Naive thymus-derived CD4-positive, alpha-beta T cell (primary cell): ENCODE data around the gene OSBPL5. TPM values are rescaled to one million over a fixed set of nuclear protein-coding genes. Genes with fewer than 3 reads are reported as not detected.

Experiments
- ATAC-seq: fragments of 150-1000 bp; cut with Tn5 transposase; 2 replicates; pipeline ENCODE4 v1.10.0; 2021; ENCODE audit warnings: mild to moderate bottlenecking, moderate library complexity
- CTCF ChIA-PET: fragments of 350-600 bp; sonication (Branson Sonifier 250); formaldehyde crosslinking; loops from one replicate; lab custom pipeline; 2021; ENCODE audit warnings: antibody characterized with exemption; lab: Charles Lee
- POLR2A ChIA-PET: fragments of 350-600 bp; sonication (Branson Sonifier 250); formaldehyde crosslinking; loops from one replicate; lab custom pipeline; 2021; ENCODE audit warnings: antibody characterized with exemption, inconsistent platforms; lab: Charles Lee
- DNase-seq, 9 donors: peaks; one replicate each; pipeline versions ENCODE4 v3.0.0 to v3.0.0-alpha.2; 2020 to 2022; ENCODE audit warnings: mixed read lengths in 1 of 9
- H3K27ac ChIP-seq: one replicate; pipeline ENCODE4 v1.7.0; 2013; ENCODE audit warnings: mild to moderate bottlenecking, low read depth, low read length, moderate library complexity
- H3K27me3 ChIP-seq, 2 donors: one replicate each; pipeline ENCODE4 v1.7.0; 2013; ENCODE audit warnings: low read length in 2 of 2, mild to moderate bottlenecking in 2 of 2, moderate library complexity in 2 of 2; ENCODE audit not compliant: control insufficient read depth in 2 of 2, insufficient read depth in 2 of 2
- H3K36me3 ChIP-seq, 3 experiments: 1 replicate in 2 of 3; 2 replicates in 1 of 3; pipeline ENCODE4 v1.7.0; 2013; ENCODE audit warnings: low read length in 3 of 3, mild to moderate bottlenecking in 3 of 3, moderate library complexity in 1 of 3; ENCODE audit not compliant: insufficient read depth in 3 of 3, control insufficient read depth in 2 of 3
- H3K4me1 ChIP-seq, 2 donors: one replicate each; pipeline ENCODE4 v1.7.0; 2013; ENCODE audit warnings: low read length in 2 of 2, mild to moderate bottlenecking in 2 of 2, moderate library complexity in 1 of 2; ENCODE audit not compliant: control insufficient read depth in 2 of 2, insufficient read depth in 2 of 2
- H3K4me3 ChIP-seq: 2 replicates; pipeline ENCODE4 v1.7.0; 2013; ENCODE audit warnings: mild to moderate bottlenecking, low read length
- H3K9me3 ChIP-seq, 3 experiments: 1 replicate in 2 of 3; 2 replicates in 1 of 3; pipeline ENCODE4 v1.7.0; 2013; ENCODE audit warnings: low read length in 3 of 3; ENCODE audit not compliant: control insufficient read depth in 2 of 3
- H3K27ac Mint-ChIP-seq, 9 donors: one replicate each; pipeline ENCODE4 v1.8.0; 2020 to 2022; ENCODE audit warnings: mixed read lengths in 9 of 9, mild to moderate bottlenecking in 8 of 9, moderate library complexity in 5 of 9, inconsistent platforms in 2 of 9
- H3K27me3 Mint-ChIP-seq, 5 donors: one replicate each; pipeline ENCODE4 v1.8.0; 2021 to 2022; ENCODE audit warnings: mixed read lengths in 5 of 5, mild to moderate bottlenecking in 1 of 5
- H3K36me3 Mint-ChIP-seq, 5 donors: one replicate each; pipeline ENCODE4 v1.8.0; 2020 to 2022; ENCODE audit warnings: mixed read lengths in 5 of 5, mild to moderate bottlenecking in 3 of 5, inconsistent platforms in 1 of 5
- H3K4me1 Mint-ChIP-seq, 7 donors: one replicate each; pipeline ENCODE4 v1.8.0; 2020 to 2022; ENCODE audit warnings: mixed read lengths in 7 of 7, mild to moderate bottlenecking in 3 of 7, inconsistent platforms in 1 of 7
- H3K4me3 Mint-ChIP-seq, 10 donors: one replicate each; pipeline ENCODE4 v1.8.0; 2020 to 2022; ENCODE audit warnings: mild to moderate bottlenecking in 10 of 10, mixed read lengths in 10 of 10, moderate library complexity in 6 of 10, inconsistent platforms in 2 of 10
- H3K9me3 Mint-ChIP-seq, 11 donors: one replicate each; pipeline ENCODE4 v1.8.0; 2020 to 2022; ENCODE audit warnings: mixed read lengths in 11 of 11, mild to moderate bottlenecking in 4 of 11, inconsistent platforms in 1 of 11, moderate library complexity in 1 of 11
- intact Hi-C, 2 donors: fragments of 100-400 bp; cut with micrococcal nuclease; formaldehyde crosslinking; loops; one replicate each; pipeline ENCODE4 v1.15.1; 2023
- polyA plus RNA-seq, 2 donors: library from polyadenylated mRNA; unstranded; fragments of 300-500 nt; fragmentation: Illumina TruSeq; gene quantifications; one replicate each; pipeline ENCODE4 v1.2.3, GENCODE V29; 2021
- total RNA-seq, 6 experiments: library from RNA in 5 of 6; stranded (reverse) in 5 of 6; gene quantifications; 1 replicate in 5 of 6; 2 replicates in 1 of 6; pipeline ENCODE4 v1.2.3 and lab custom pipeline; 2021 to 2026

The OSBPL5 gene
- total and polyA plus RNA-seq, 7 experiments from 2014 or later, result 0.51 to 76.7 (median 5.5) TPM

DNA sequence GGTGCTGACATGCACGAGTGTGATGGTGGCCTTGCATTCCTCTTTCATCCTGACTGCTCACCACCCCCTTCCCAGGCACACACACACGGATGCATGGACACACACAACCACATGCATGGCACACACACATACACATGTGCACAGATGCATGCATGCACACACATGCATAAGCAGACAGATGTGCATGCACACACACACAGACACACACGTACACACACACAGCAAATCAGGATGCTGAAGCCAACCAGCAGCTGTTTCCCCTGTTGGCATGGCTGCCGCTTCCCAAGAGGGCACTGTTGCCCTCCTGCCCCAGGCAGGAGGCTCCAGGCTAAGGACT lies 15.3 kb downstream of the OSBPL5 start:
- POLR2A ChIA-PET, result no interaction called here
- Histone ChIP-seq H3K4me3 (no peak overlapping the region), H3K27ac (no peak overlapping the region), H3K36me3 (no peaks in the 10 kb centered on the region), H3K4me1 (no peaks in the 10 kb centered on the region), H3K27me3 (no peaks in the 10 kb centered on the region), H3K9me3 (no peaks in the 10 kb centered on the region)
- H3K4me3 Mint-ChIP-seq, result no peak overlapping the region
- intact Hi-C loops, result no loop called here
- H3K27ac Mint-ChIP-seq, result no peak overlapping the region
- DNase-seq (no peak), ATAC-seq (no peak)
- no peaks in the 10 kb centered on the region for H3K27me3 Mint-ChIP-seq
- no peaks in the 10 kb centered on the region for H3K36me3 Mint-ChIP-seq
- no peaks in the 10 kb centered on the region for H3K9me3 Mint-ChIP-seq
- CTCF ChIA-PET, result interaction anchor here (0.8 kb wide), 1 partner anchor 59 kb away, joined by 3 read pairs; no protein-coding TSS in a partner anchor
- H3K4me1 Mint-ChIP-seq, result peaks cover 0 to 38% (median 0%) of the 10 kb centered on the region in 7 donors

DNA sequence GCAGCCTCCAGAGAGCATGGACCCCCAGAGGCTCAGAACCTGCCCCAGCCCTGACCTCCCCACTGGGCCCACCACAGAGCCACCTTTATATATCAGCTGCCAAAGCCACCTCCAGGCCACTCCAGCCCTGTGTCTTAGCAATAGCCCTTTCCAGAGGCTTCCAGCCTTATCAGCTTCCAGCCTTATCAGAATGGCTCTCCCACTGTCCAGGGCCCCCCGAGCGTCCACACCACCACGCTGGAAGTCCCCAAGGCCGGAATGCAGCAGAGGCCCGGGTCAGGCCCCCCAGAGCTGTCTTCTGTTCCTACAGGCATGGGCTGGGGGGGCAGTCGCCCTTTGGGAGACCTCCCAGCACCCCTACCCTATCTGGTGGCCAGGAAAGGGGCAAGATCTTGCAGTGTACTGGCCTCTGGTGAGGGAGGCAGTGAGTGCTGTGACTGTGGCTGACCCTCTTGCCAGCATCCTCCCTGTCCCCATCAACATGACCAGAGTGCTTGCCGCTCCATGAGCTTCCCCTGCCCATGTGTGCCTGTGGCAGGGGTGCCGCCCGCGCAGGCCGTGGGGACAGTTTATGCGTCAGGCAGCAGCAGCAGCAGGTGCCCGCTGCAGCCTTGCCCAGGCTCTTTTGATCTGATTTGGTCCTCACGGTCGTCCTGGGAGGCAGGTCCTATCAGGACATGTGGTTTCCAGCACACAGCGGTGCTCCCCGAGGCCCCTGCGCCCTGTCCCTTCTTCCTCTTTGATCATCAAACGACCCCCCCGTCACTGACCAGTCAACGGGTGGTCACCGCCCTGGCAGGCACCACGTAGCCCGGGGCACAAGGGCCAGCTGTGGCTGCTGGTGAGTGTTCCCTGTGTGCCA lies 15.9 kb downstream of the OSBPL5 start:
- Mint-ChIP-seq H3K36me3 (no peaks in the 10 kb centered on the region), H3K4me3 (no peak overlapping the region), H3K4me1 (peaks cover 0 to 38% (median 0%) of the 10 kb centered on the region in 7 donors), H3K27ac (no peak overlapping the region), H3K27me3 (no peaks in the 10 kb centered on the region), H3K9me3 (no peaks in the 10 kb centered on the region)
- no peaks in the 10 kb centered on the region for H3K27me3 ChIP-seq
- H3K36me3 ChIP-seq, result no peaks in the 10 kb centered on the region
- ATAC-seq, result no peak
- intact Hi-C loops, result no loop called here
- no peak overlapping the region for H3K4me3 ChIP-seq
- no peak for DNase-seq
- no peak overlapping the region for H3K27ac ChIP-seq
- no peaks in the 10 kb centered on the region for H3K4me1 ChIP-seq
- no peaks in the 10 kb centered on the region for H3K9me3 ChIP-seq
- ChIA-PET CTCF (interaction anchor here (0.8 kb wide), 1 partner anchor 58 kb away, joined by 3 read pairs; no protein-coding TSS in a partner anchor), POLR2A (interaction anchor here (0.6 kb wide), 1 partner anchor 15 kb away, joined by 3 read pairs; no protein-coding TSS in a partner anchor)

DNA sequence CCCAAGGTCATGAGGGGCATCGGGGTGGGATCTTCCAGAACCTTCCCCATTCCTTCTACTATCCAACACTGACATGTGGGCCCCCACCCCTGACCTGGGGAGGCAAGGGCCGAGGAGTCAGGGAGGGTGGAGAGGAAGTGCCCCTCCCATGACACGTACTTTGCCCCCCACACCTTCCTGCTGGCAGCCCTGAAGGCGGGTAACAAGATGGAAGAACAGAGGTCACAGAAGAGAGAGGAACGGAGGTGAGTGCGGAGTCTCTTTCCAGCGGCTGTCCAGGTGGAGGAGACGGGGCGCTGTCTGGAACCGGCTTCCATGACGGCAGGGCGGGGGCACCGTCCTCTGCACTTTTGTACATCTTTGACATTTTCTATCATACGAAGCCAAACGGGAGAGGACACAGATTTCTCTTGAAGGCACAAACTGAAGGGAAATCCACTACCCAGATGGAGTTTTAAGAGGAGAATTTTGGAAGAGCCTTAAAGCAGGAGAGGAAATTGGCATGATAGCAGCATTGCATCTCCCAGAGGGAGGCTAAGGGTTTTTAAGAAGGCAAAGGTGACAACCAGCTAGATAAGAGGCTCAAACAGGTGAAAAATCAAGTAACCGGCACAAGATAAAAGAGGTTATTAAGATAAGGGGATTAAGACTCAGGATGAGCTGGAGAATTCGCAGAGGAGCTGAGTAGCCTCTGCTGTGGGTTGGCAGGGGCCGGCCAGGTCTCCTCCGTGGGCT lies 16.7 kb downstream of the OSBPL5 start:
- no peak overlapping the region for H3K4me3 Mint-ChIP-seq
- H3K4me1 Mint-ChIP-seq, result peaks cover 0 to 37% (median 0%) of the 10 kb centered on the region in 7 donors
- Histone ChIP-seq H3K27ac (no peak overlapping the region), H3K9me3 (no peaks in the 10 kb centered on the region), H3K4me1 (no peaks in the 10 kb centered on the region), H3K36me3 (no peaks in the 10 kb centered on the region), H3K27me3 (no peaks in the 10 kb centered on the region), H3K4me3 (no peak overlapping the region)
- no peak for DNase-seq
- CTCF ChIA-PET, result no interaction called here
- POLR2A ChIA-PET, result interaction anchor here (0.6 kb wide), 1 partner anchor 14 kb away, joined by 3 read pairs; no protein-coding TSS in a partner anchor
- no peak overlapping the region for H3K27ac Mint-ChIP-seq
- intact Hi-C loops, result no loop called here
- no peaks in the 10 kb centered on the region for H3K9me3 Mint-ChIP-seq
- no peak for ATAC-seq
- no peaks in the 10 kb centered on the region for H3K27me3 Mint-ChIP-seq
- no peaks in the 10 kb centered on the region for H3K36me3 Mint-ChIP-seq

DNA sequence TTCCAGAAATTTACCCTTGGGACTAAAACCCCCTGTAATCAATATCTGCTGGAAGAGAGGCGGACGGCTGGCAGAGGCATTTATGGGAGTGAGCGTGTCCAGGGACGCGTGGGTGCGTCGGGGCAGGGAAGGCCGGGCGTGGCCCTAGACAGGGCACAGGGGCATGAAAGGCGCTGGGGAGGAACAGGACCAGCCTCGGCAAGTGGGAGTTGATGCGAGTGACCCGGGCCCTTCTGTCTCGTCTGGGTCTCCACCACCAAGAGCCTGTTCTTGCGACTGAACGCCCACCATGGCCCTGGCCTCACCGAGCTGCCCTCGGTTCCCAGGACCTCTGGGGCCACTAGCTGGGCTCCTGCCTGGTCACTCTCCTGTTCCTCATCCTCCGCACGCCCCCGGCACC lies 17.5 kb downstream of the OSBPL5 start:
- Histone ChIP-seq H3K36me3 (no peaks in the 10 kb centered on the region), H3K4me3 (no peak overlapping the region), H3K4me1 (no peaks in the 10 kb centered on the region), H3K9me3 (no peaks in the 10 kb centered on the region), H3K27me3 (no peaks in the 10 kb centered on the region), H3K27ac (no peak overlapping the region)
- DNase-seq, result no peak
- ChIA-PET POLR2A (no interaction called here), CTCF (interaction anchor here (0.6 kb wide), 1 partner anchor 133 kb away, joined by 3 read pairs; no protein-coding TSS in a partner anchor)
- Mint-ChIP-seq H3K4me1 (peaks cover 0 to 30% (median 0%) of the 10 kb centered on the region in 7 donors), H3K36me3 (no peaks in the 10 kb centered on the region), H3K27ac (no peak overlapping the region), H3K27me3 (no peaks in the 10 kb centered on the region), H3K4me3 (no peak overlapping the region), H3K9me3 (no peaks in the 10 kb centered on the region)
- ATAC-seq, result no peak
- intact Hi-C loops, result no loop called here

DNA sequence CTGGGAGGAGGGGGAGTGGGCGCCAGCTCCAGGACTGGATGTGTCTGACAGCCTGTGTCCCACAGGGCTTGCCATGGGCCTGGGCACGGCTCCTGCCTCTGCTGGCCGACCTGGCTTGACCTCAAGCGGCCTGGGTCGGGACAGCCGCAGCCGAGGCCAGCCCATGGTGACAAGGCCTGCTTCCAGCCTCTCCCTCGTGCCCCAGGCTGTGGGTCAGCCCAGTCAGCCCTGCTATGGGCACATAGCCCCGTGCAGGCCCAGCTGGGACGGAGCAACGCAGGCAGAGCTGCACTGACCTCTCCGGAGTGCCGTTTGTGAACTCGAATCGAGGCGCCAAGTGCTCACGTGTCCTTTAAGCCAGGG lies 17.9 kb downstream of the OSBPL5 start:
- Histone ChIP-seq H3K4me3 (no peak overlapping the region), H3K4me1 (no peaks in the 10 kb centered on the region), H3K9me3 (no peaks in the 10 kb centered on the region), H3K27ac (no peak overlapping the region), H3K27me3 (no peaks in the 10 kb centered on the region), H3K36me3 (no peaks in the 10 kb centered on the region)
- no peak for ATAC-seq
- Mint-ChIP-seq H3K4me1 (peaks cover 0 to 30% (median 0%) of the 10 kb centered on the region in 7 donors), H3K36me3 (no peaks in the 10 kb centered on the region), H3K9me3 (no peaks in the 10 kb centered on the region), H3K27me3 (no peaks in the 10 kb centered on the region), H3K4me3 (no peak overlapping the region), H3K27ac (no peak overlapping the region)
- ChIA-PET POLR2A (no interaction called here), CTCF (interaction anchor here (0.6 kb wide), 1 partner anchor 133 kb away, joined by 3 read pairs; no protein-coding TSS in a partner anchor)
- DNase-seq, result no peak
- intact Hi-C loops, result no loop called here

DNA sequence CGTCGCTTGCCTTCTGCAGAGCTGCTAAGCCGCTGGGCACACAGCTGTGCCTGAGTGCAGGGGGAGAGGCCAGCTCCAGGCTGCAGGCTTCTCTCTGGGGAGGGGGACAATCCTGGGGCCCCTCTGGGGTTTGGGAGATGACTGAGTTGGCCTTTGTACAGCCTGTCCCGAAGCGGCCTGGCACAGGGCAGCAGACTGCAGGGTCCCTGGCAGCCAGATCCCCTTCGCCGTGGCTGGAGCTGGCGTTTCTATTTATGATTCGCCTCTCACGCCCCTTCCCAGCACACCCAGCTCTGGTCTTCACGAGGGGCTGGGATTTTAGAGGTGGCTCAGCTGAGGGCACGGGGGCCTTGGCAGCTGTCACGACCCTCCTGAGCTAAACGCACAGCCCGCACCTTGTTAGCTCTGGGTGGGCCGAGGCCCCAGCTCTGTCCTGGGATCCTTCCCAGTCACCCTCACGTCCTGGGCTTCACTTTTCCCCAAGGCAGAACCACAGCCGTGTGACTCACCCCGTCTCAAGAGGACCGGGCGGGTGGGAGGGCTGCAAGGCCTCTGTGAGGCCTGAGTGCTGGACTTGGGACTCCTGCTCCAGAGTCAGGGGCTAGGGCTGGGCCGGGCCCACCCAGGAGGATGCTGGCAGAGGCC lies 18.4 kb downstream of the OSBPL5 start:
- Mint-ChIP-seq H3K9me3 (no peaks in the 10 kb centered on the region), H3K27me3 (no peaks in the 10 kb centered on the region), H3K4me3 (no peak overlapping the region), H3K27ac (no peak overlapping the region), H3K4me1 (peaks cover 0 to 26% (median 0%) of the 10 kb centered on the region in 7 donors), H3K36me3 (no peaks in the 10 kb centered on the region)
- no peak overlapping the region for H3K4me3 ChIP-seq
- no peak overlapping the region for H3K27ac ChIP-seq
- intact Hi-C loops, result no loop called here
- H3K9me3 ChIP-seq, result no peaks in the 10 kb centered on the region
- H3K36me3 ChIP-seq, result no peaks in the 10 kb centered on the region
- CTCF ChIA-PET, result no interaction called here
- no peak for ATAC-seq
- DNase-seq, result no peak
- H3K4me1 ChIP-seq, result no peaks in the 10 kb centered on the region
- H3K27me3 ChIP-seq, result no peaks in the 10 kb centered on the region
- POLR2A ChIA-PET, result no interaction called here
